GM18951 (cell line): ENCODE results near the gene ZNF134.

Experiments
- POLR2A ChIP-seq: IDR thresholded peaks from 4 replicates; pipeline ENCODE4 v1.6.1; 2011; ENCODE audit warnings: mild to moderate bottlenecking; ENCODE audit not compliant: insufficient read length, insufficient read depth; ENCODE audit errors: extremely low read depth
- in situ Hi-C: fragments of 300-500 bp; cut with MboI; formaldehyde crosslinking; loops from one replicate; pipeline ENCODE4 v1.12.0; 2022; ENCODE audit warnings: low sequenced_read_pairs, mixed read lengths, inconsistent platforms; ENCODE audit not compliant: unreplicated experiment

ZNF134 gene

DNA sequence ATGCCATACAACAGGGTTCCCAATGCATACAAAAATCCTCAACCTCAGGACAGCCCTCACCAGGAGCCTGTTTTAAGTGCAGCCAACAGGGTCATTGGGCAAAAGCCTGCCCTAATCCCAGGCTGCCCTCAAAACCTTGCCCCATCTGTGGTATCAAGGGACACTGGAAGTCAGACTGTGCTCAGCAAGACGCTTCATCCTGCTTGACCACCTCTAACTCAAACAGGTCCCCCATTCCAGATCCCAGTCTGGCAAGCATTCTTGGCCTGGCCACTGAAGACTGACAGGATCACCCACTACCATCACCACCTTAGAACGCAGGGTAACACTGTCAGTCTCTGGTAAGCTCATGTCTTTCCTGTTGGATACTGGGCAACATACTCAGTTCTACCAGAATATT, 39.6 kb downstream of the ZNF134 start:
- TF ChIP-seq POLR2A: no peak
- in situ Hi-C loops: no loop called here

DNA sequence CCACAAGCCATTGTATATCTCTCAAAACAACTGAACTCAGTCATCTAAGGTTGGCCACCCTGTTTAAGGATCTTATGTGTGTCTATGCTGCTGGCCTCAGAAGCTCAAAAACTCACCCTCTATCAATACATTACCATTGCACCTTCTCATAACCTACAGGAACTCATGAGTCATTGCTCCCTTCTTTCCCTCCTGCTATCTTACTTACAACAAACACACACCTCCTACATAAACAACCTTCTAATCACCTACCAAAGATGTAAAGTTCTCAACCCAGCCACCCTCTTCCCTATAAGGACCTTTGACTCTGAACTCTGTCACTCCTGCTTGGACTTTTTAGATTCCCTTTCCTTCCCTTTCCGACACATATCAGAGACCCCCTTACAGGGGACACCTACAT, 41.4 kb downstream of the ZNF134 start:
- no peak for TF ChIP-seq POLR2A
- in situ Hi-C loops: no loop called here

DNA sequence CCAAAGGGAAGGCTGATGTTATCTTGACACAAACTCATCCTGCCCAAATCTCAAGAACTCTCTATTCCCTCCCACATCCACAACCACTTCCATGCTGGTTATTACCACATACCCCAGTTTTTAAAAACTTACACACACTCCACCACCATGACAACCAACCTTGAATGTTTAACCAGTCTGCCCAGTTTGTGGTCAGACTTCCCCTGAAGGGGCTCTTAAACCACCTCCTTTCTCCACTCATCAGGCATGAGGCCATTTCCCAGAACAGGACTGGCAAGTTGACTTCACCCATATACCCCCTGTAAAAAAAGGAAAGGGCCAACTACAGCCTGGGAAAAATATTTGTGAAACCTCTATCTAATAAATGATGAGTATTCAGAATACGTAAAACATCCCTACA, 42.3 kb downstream of the ZNF134 start:
- TF ChIP-seq POLR2A: no peak
- in situ Hi-C loops: no loop called here

DNA sequence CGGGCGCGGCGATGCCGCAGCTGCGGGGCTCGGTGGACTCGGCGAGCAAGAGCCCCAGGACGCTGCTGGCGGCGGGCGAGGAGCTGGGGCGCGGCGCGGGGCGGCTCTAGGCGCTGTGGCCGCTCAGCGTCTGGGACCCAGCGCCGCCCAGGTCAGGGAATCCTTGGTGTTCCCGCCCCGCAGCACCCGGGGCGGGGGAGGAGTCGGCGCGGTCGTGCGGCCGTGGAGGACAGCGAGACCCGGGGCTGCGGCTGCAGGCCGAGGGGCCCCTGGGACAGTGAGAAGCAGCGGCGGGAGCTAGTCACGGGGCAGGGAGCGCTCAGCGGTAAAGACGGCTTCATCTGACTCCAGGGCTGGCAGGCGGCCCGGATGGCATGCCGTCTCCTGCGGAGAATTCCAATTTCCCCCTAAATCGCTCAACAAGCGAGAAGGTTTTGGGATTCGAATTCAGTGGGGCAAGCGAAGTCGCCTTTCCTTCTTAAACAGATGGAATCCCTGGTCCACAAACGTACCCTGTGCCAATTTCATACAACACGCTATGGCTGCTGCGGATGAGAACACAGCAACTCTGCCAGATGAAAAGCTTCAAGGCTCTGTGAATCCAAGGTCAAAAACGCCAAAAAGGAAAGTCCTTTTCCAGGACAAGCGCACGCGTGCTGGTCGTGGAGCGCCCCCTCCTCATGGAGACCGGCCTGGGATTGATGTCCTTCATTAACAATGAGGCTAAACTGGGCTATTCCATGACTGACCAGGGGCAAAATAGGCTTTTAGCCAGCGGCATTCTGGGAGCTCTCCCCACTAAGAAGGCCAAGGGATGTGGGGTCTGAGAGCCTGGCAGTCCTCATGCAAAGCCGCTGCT, 50.5 kb downstream of the ZNF134 start:
- in situ Hi-C loops: no loop called here
- no peak for TF ChIP-seq POLR2A

DNA sequence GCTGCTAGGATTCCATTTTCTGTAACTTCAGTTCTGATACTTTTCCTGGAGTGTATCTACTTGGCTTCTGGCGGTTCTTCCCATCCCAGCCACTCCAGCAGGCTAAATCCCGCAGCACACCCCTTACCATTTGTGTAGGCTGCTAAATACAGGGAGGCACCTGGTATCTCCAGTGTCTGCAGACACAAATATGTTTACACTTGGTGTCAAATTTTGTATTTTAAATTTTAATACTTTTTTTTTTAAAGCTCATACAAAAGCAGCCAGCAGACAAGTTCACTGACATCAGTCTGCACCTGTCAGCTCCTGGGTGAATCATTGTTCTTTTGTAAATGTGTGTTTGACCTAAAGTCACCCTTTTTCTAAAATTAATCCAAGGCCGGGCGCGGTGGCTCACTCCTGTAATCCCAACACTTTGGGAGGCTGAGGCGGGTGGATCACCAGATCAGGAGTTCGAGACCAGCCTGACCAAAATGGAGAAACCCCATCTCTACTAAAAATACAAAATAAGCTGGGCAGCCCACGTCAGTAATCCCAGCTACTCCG, 51.3 kb downstream of the ZNF134 start:
- no peak for TF ChIP-seq POLR2A
- in situ Hi-C loops: no loop called here

DNA sequence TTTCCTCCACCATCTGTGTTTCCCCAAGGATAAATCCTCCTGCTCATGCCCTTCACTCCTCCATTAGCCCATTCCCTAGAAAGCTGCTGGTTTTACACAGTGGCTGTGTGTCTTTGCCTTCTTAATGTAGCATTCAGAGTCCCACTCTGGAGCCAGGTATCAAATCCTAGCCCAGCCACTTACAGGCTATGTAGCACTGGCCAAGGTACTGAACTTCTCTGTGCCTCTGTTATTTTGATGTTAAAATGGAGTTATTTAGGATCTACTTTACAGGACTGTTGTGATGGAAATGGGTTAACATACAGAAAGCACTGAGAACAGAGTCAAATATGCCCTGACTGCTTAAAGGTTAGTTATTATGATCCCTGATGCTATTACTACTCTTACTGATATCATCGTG, 53.2 kb downstream of the ZNF134 start:
- in situ Hi-C loops: no loop called here

DNA sequence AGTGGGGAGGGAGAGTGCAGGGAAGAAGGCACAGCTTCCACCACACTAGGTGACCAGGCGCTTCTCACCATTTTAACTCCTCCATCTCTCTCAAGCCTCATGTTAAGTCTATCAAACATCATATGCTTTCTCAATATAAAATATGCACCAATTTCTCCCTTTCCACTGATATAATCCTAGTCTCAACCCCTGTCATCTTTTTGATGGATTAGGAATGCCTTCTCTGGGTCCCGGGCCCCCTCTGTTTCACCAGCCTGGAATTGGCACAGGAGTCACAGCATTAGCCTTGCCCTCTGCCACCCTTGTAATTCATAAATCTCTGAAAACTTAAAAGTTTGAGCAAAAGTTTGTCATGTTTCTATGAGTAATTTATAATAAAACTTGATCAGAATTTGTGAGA, 54.6 kb downstream of the ZNF134 start, which contains the start of gene ZSCAN4:
Gene ZSCAN4 (plus strand): TSS at position 301 of the 400 bp plus-strand sequence. CDS start 7,211 bp downstream, outside the sequence.
- in situ Hi-C loops: no loop called here
- no peak for TF ChIP-seq POLR2A

More for the DNA sequence above, 53.2 kb downstream of the ZNF134 start:
- no peak for TF ChIP-seq POLR2A

DNA sequence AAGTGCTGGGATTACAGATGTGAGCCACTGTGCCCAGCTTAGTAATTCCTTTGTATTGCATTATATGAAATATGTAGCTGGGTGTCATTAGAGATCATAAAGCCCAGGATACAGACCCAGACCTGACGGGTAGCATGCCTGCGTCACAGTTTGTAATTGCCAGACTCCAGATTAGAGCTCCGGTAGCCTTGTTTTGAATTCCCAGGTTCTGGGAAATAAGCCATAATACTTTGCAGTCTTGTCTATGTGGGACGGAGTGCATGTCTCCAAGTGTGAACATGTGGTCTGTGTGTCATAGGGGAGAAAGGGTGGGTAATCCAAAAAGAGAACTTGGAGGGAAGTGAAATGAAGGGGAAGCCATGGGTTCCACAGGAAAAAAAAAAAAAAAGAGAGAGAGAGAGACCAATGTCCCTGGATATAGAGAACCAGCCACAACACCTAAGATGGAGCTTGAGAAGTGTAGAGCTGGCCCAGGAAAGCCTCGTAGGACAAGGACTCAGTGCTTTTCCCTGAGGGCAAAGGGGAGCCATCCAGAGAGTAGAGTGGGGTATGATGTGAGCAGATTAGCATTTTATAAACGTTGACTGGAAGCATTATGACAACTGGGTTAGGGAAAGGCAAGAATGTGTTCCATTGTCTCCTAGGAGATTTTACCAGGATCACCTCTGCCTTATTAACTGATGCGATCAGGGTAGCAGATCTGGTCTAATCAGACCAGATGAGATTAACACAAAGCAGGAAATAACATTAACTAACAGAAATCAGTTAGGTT, 57.3 kb downstream of the ZNF134 start:
- in situ Hi-C loops: no loop called here
- no peak for TF ChIP-seq POLR2A

DNA sequence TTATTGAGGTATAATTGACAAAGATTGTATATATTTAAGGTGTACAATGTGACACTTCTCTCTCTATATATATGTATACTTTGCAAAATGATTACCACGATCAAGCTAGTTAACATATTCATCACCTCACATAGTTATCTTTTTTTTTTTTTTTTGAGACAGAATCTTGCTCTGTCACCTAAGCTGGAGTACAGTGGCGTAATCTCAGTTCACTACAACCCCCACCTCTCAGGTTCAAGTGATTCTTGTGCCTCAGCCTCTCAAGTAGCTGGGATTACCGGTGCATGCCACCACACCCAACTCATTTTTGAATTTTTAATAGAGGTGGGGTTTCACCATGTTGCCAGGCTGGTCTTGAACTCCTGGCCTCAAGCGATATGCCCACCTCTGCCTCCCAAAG, 58.4 kb downstream of the ZNF134 start:
- TF ChIP-seq POLR2A: no peak
- in situ Hi-C loops: no loop called here
